GM21528 (cell line): ENCODE results near the gene PTPRG.

ENCODE experiments used
- ATAC-seq: cut with Tn5 transposase; IDR thresholded peaks from one replicate; pipeline ENCODE4 v1.9.1; 2021; ENCODE audit warnings: mild to moderate bottlenecking, moderate library complexity; ENCODE audit not compliant: unreplicated experiment, low FRiP score

PTPRG gene

GRCh38 chr3:62226601-62227339 is 665.4 kb downstream of the PTPRG start:
- ATAC-seq, result no peak

GRCh38 chr3:62228467-62228866 is 667.1 kb downstream of the PTPRG start:
- no peak for ATAC-seq

GRCh38 chr3:62229211-62229610 is 667.8 kb downstream of the PTPRG start:
- ATAC-seq, result no peak

GRCh38 chr3:62229908-62230307 is 668.5 kb downstream of the PTPRG start:
- no peak for ATAC-seq

GRCh38 chr3:62233065-62233464 is 671.7 kb downstream of the PTPRG start:
- ATAC-seq, result no peak

GRCh38 chr3:62236016-62236415 is 674.6 kb downstream of the PTPRG start:
- no peak for ATAC-seq

- no peak for ATAC-seq
Measured at GRCh38 chr3:62237286-62237948, 676.0 kb downstream of the PTPRG start.

GRCh38 chr3:62238003-62238402 is 676.6 kb downstream of the PTPRG start:
- ATAC-seq, result no peak

- ATAC-seq, result no peak
Measured at GRCh38 chr3:62238431-62238830, 677.1 kb downstream of the PTPRG start.

- no peak for ATAC-seq
Measured at GRCh38 chr3:62241279-62241678, 679.9 kb downstream of the PTPRG start.

- no peak for ATAC-seq
Measured at GRCh38 chr3:62242831-62243509, 681.6 kb downstream of the PTPRG start.

- no peak for ATAC-seq
Measured at GRCh38 chr3:62246094-62246493, 684.7 kb downstream of the PTPRG start.

GRCh38 chr3:62246985-62247384 is 685.6 kb downstream of the PTPRG start:
- no peak for ATAC-seq

- no peak for ATAC-seq
Measured at GRCh38 chr3:62248734-62249483, 687.5 kb downstream of the PTPRG start.

- no peak for ATAC-seq
Measured at GRCh38 chr3:62249484-62249776, 688.1 kb downstream of the PTPRG start.

GRCh38 chr3:62249855-62250543 is 688.6 kb downstream of the PTPRG start:
- no peak for ATAC-seq

- ATAC-seq, result no peak
Measured at GRCh38 chr3:62252438-62253157, 691.2 kb downstream of the PTPRG start.

GRCh38 chr3:62253971-62254370 is 692.6 kb downstream of the PTPRG start:
- no peak for ATAC-seq

GRCh38 chr3:62255758-62256157 is 694.4 kb downstream of the PTPRG start:
- no peak for ATAC-seq

GRCh38 chr3:62259924-62260323 is 698.6 kb downstream of the PTPRG start:
- ATAC-seq, result no peak
